Central memory CD8-positive, alpha-beta T cell (primary cell): ENCODE results near the gene ADIPOR2.
A peak's percentile ranks its signal among the peaks of the same experiment; 100 is the strongest.

Experiments used
- ATAC-seq: fragments of 150-1000 bp; cut with Tn5 transposase; replicated peaks from 2 replicates; pipeline ENCODE4 v1.10.0; 2022; ENCODE audit warnings: mild to moderate bottlenecking, moderate FRiP score, moderate number of reproducible peaks; ENCODE audit not compliant: poor library complexity, severe bottlenecking; ENCODE audit errors: extremely low read depth
- DNase-seq, 2 donors: peaks; one replicate each; pipeline ENCODE4 v3.0.0; 2021; ENCODE audit warnings: low spot score in 2 of 2
- H3K27ac Mint-ChIP-seq: one replicate; pipeline ENCODE4 v1.8.0; 2022; ENCODE audit warnings: low read depth, mild to moderate bottlenecking, moderate library complexity, mixed read lengths
- H3K27me3 Mint-ChIP-seq: one replicate; pipeline ENCODE4 v1.8.0; 2022; ENCODE audit warnings: mixed read lengths
- H3K36me3 Mint-ChIP-seq: one replicate; pipeline ENCODE4 v1.8.0; 2022; ENCODE audit warnings: mild to moderate bottlenecking, moderate library complexity, mixed read lengths; ENCODE audit not compliant: insufficient read depth
- H3K4me1 Mint-ChIP-seq: one replicate; pipeline ENCODE4 v1.8.0; 2022; ENCODE audit warnings: mixed read lengths
- H3K4me3 Mint-ChIP-seq: one replicate; pipeline ENCODE4 v1.8.0; 2022; ENCODE audit warnings: mild to moderate bottlenecking, moderate library complexity, mixed read lengths
- H3K9me3 Mint-ChIP-seq: one replicate; pipeline ENCODE4 v1.8.0; 2022; ENCODE audit warnings: mixed read lengths

The ADIPOR2 gene, protein sequence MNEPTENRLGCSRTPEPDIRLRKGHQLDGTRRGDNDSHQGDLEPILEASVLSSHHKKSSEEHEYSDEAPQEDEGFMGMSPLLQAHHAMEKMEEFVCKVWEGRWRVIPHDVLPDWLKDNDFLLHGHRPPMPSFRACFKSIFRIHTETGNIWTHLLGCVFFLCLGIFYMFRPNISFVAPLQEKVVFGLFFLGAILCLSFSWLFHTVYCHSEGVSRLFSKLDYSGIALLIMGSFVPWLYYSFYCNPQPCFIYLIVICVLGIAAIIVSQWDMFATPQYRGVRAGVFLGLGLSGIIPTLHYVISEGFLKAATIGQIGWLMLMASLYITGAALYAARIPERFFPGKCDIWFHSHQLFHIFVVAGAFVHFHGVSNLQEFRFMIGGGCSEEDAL

DNA sequence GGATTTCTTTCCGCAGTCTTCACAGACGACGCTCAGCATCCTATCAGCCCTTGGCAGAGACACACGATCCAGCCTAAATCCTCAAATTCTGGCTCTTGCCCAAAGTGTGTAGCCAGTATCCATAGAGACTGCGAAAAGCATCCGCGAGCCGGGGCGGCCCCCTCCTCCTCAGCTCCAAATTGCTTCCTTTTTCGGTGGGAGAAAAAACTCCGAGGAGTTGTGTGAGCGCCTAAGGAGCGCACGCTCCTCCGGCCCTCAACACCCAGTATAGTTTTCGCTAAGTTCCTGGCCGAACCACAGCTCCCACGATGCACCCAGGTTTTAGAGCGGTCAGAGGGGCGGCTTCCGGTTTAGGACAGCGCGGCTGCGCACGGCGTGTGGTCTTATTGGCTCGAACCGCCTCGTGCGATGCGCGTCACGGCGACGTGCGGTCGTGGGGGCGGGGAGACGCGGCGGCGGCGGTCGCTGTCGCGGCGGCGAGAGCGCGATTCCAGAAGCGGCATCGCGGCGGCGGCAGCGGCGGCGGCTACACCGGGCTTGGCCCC is at the start of gene ADIPOR2:
Gene ADIPOR2, plus strand, starts transcription at position 493 of the 545 bp plus-strand sequence. CDS start 63,274 bp downstream, outside the sequence.
- peak within 1 kb of the TSS; percentile 92 for H3K4me3 Mint-ChIP-seq
- DNase-seq, result peak; percentile 90 to 91
- ATAC-seq, result peak; percentile 99
- peak within 1 kb of the TSS; percentile 98 for H3K27ac Mint-ChIP-seq
- H3K9me3 Mint-ChIP-seq, result no peaks in the 10 kb centered on the region
- peaks cover 16% of the 10 kb centered on the region for H3K36me3 Mint-ChIP-seq
- no peaks in the 10 kb centered on the region for H3K27me3 Mint-ChIP-seq
- peaks cover 32% of the 10 kb centered on the region for H3K4me1 Mint-ChIP-seq

DNA sequence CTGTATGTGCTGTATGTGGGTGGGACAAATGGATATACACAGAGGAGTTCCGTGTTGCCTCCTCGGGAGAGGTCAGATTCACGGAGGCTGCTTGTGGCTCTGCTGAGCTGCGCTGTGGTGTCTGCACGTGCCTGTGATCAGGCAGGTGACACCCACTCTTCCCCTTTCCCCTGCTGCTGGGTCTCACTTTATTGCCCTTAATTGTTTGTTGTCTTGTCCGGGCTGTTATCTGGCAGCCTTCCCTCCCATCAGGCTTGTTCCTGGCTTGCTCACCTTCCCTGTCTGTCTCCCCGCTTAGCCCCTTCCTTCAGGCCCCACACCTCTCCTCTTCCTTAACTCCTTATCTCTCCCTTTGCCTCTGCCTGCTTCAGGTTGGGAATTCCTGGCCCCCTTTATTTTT is 48.4 kb upstream of the ADIPOR2 start:
- peaks cover 12% of the 10 kb centered on the region for H3K27me3 Mint-ChIP-seq
- H3K9me3 Mint-ChIP-seq, result no peaks in the 10 kb centered on the region
- ATAC-seq, result no peak
- DNase-seq, result no peak
- peaks cover 6% of the 10 kb centered on the region for H3K4me1 Mint-ChIP-seq
- H3K36me3 Mint-ChIP-seq, result no peaks in the 10 kb centered on the region
- H3K4me3 Mint-ChIP-seq, result no peak overlapping the region
- H3K27ac Mint-ChIP-seq, result no peak overlapping the region

DNA sequence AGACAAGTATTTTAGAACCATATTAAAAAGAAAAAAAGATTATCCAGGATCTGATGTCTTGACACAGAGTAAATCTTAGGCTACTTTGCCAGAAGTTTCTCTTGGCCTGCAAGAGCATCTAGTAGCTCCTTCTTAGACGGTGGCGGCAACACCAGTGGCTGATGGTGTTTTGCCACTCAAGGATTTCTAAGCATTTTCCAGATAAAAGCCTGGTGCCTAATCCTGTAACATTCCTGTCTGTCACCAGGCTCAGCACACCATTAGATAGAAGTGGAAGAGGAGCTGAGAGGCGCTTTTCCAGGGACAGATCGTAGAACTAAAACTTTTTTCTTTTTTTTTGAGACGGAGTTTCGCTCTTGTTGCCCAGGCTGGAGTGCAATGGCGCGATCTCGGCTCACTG is 47.8 kb upstream of the ADIPOR2 start:
- no peak for ATAC-seq

DNA sequence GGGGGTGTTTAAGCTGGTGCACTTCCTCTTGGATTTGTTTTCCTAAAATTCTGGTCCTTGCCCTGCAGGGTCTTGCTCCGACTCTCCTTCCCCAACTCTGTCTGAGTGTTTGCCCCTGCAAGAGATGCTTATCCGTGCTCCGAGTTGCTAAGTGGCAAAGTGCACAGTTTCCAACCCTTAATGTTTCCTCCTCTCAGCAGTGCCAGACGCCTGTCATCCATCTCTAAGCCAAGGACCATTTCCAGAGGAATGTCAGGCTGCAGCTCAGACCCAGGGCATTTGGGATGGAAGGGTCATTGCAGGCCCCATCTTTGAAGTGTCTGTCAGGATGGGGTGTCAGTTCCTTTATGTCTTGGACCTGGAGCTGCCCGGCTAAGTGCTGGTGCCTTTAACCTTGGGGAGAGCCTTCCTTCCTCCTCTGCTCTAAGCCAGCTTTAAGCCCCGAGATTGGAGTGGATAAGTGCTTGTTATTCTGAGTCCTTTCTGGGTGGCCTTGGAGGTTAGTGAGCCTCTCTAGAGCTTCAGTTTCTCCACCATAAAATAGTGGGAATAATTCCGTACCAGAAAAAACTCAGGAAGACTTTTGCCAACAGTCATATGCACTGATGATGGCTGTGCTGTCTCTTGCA is 46.9 kb upstream of the ADIPOR2 start:
- no peak overlapping the region for H3K4me3 Mint-ChIP-seq

More for the DNA sequence above, 47.8 kb upstream of the ADIPOR2 start:
- no peaks in the 10 kb centered on the region for H3K36me3 Mint-ChIP-seq
- no peak overlapping the region for H3K4me3 Mint-ChIP-seq
- DNase-seq, result no peak
- H3K27me3 Mint-ChIP-seq, result peaks cover 12% of the 10 kb centered on the region
- H3K27ac Mint-ChIP-seq, result no peak overlapping the region
- H3K4me1 Mint-ChIP-seq, result peaks cover 6% of the 10 kb centered on the region
- H3K9me3 Mint-ChIP-seq, result no peaks in the 10 kb centered on the region

DNA sequence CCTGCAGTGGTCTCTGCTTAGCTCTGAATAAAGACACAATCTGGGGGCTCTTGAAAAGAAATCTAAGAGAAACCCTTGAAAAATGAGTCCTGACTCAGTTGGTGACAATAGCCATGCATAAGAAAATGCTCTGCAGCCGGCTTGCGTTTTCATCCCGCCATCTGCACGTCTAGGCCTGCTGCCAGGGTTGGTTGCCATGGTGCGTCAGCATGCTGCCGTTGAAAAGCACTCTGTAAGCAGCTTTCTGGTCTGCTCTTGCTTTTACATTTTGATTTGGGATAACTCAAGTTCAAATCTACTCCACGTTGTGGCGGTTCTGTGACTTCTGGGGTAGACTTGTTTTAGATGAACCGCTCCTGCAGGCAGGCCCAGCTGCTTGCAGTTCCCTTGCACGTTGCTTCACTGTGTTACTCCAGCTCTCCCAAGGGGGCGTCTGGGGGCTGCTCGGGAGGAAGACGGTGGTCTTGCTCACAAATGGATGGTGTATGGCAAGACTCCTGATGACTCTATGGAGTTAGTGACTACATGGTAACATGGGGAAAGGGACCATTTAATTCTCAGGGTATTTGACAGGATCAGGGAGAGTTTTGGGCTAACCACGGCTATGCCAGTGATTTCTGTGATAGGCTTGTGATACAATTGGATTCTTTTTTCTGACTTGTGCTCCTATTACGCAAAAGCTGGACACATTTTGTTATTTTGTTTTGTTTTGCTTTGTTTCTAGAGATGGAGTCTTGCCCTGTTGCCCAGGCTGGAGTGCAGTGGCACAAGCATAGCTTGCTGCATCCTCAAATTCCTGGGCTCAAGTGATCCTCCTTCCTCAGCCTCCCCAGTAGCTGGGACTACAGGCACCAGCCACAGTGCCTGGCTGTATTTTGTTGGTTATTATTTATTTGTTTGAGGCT is 46.1 kb upstream of the ADIPOR2 start:
- H3K4me3 Mint-ChIP-seq, result no peak overlapping the region
- ATAC-seq (no peak), DNase-seq (no peak)
- H3K36me3 Mint-ChIP-seq, result no peaks in the 10 kb centered on the region
- H3K27me3 Mint-ChIP-seq, result peaks cover 12% of the 10 kb centered on the region
- H3K4me1 Mint-ChIP-seq, result peaks cover 6% of the 10 kb centered on the region
- H3K27ac Mint-ChIP-seq, result no peak overlapping the region
- H3K9me3 Mint-ChIP-seq, result no peaks in the 10 kb centered on the region

More for the DNA sequence above, 46.9 kb upstream of the ADIPOR2 start:
- no peak overlapping the region for H3K27ac Mint-ChIP-seq
- no peaks in the 10 kb centered on the region for H3K36me3 Mint-ChIP-seq
- no peaks in the 10 kb centered on the region for H3K9me3 Mint-ChIP-seq
- ATAC-seq (no peak), DNase-seq (no peak)
- peaks cover 12% of the 10 kb centered on the region for H3K27me3 Mint-ChIP-seq
- peaks cover 6% of the 10 kb centered on the region for H3K4me1 Mint-ChIP-seq

DNA sequence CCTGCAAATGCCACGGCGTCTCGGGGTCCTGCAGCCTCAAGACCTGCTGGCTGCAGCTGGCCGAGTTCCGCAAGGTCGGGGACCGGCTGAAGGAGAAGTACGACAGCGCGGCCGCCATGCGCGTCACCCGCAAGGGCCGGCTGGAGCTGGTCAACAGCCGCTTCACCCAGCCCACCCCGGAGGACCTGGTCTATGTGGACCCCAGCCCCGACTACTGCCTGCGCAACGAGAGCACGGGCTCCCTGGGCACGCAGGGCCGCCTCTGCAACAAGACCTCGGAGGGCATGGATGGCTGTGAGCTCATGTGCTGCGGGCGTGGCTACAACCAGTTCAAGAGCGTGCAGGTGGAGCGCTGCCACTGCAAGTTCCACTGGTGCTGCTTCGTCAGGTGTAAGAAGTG is 45.1 kb upstream of the ADIPOR2 start:
- Mint-ChIP-seq H3K4me3 (no peak overlapping the region), H3K27ac (no peak overlapping the region), H3K9me3 (no peaks in the 10 kb centered on the region), H3K4me1 (peaks cover 6% of the 10 kb centered on the region), H3K36me3 (no peaks in the 10 kb centered on the region), H3K27me3 (peaks cover 12% of the 10 kb centered on the region)
- DNase-seq (no peak), ATAC-seq (no peak)

DNA sequence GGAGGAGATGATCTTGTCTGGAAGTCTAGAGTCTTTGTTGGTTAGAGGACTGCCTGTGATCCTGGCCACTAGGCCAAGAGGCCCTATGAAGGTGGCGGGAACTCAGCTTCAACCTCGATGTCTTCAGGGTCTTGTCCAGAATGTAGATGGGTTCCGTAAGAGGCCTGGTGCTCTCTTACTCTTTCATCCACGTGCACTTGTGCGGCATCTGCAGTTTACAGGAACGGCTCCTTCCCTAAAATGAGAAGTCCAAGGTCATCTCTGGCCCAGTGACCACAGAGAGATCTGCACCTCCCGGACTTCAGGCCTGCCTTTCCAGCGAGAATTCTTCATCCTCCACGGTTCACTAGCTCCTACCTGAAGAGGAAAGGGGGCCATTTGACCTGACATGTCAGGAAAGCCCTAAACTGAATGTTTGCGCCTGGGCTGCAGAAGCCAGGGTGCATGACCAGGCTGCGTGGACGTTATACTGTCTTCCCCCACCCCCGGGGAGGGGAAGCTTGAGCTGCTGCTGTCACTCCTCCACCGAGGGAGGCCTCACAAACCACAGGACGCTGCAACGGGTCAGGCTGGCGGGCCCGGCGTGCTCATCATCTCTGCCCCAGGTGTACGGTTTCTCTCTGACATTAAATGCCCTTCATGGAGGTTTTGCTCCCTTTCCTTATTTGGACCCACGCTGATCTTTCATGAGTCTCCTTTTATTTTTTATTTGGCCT is 44.1 kb upstream of the ADIPOR2 start:
- Mint-ChIP-seq H3K27ac (no peak overlapping the region), H3K27me3 (peaks cover 12% of the 10 kb centered on the region), H3K4me1 (peaks cover 6% of the 10 kb centered on the region), H3K4me3 (no peak overlapping the region), H3K36me3 (no peaks in the 10 kb centered on the region), H3K9me3 (no peaks in the 10 kb centered on the region)
- DNase-seq (no peak), ATAC-seq (no peak)

DNA sequence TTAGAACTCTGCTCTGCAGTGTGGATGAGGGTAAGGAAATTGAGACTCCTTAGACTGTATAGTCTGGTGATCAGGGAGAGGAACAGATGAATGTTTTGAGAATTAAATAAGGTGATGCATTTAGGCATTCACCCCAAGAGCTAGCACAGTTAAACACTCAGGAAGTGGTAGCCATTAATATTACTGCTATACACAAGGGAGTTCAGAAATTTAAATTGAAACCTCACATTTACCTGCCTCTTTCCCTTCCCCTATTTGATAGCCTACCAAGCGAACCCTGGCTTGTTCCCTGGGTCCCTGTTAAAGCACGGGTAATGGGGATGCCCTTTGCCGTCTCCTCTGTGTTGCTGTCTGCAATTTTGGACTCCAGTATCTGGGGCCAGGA is 43.6 kb upstream of the ADIPOR2 start:
- Mint-ChIP-seq H3K27ac (no peak overlapping the region), H3K4me3 (no peak overlapping the region), H3K9me3 (no peaks in the 10 kb centered on the region), H3K36me3 (no peaks in the 10 kb centered on the region), H3K27me3 (peaks cover 9% of the 10 kb centered on the region), H3K4me1 (peaks cover 6% of the 10 kb centered on the region)
- DNase-seq, result no peak
- ATAC-seq, result no peak

DNA sequence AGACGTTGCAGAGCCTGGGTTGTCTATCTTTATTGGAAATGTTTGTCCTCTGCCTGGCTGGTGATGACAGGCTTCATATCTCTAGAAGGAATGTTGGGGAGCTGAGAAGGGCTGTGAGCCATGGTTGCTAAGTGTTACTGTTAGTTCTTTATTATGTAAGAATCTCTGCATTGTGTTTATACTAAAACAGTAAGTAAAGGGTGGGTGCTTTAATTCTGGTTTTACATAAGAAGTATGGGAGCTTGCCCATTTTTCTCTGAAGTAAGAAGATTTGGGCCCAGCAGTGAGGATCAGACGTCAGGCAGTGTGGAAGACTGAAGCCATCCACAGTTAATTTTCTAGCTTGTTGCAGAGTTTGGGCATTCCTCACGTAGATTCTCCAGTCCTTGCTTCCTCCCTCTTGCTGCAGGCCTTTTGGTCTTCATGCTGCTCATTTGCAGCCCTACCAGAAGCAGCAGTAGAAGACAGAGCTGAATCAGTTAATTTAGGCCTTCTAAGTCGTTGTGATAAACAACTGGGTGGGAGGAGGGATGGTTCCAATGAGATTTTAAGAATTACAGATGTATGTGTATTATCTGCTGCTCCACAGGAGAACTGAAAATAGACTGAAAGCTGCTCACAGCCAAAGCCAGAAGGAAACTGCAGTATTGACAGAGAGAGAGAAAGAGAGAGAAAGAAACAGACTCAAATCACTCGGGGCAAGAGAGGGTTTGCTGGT is 40.5 kb upstream of the ADIPOR2 start:
- peaks cover 3% of the 10 kb centered on the region for H3K4me1 Mint-ChIP-seq
- no peaks in the 10 kb centered on the region for H3K27me3 Mint-ChIP-seq
- DNase-seq (no peak), ATAC-seq (no peak)
- H3K4me3 Mint-ChIP-seq, result no peak overlapping the region
- H3K36me3 Mint-ChIP-seq, result peaks cover 2% of the 10 kb centered on the region
- H3K9me3 Mint-ChIP-seq, result no peaks in the 10 kb centered on the region
- H3K27ac Mint-ChIP-seq, result no peak overlapping the region

DNA sequence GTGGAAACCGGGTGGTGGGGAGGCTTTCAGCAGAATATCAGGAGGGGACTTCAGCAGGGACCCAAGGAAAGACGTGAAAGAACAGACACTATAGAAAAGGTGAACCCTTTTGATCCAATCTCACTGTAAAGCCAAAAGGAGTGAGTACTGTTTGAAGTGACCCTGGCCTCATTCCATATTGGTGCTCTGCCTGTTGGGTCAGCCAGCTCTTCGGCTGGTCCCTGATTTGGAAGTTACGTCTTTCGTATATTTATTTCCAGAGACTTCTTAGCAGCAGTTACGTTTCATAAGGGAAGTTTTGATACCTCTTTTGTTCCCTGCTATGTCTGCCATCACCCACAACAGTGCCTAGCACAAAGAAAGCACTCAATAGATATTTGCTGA is 39.9 kb upstream of the ADIPOR2 start:
- no peaks in the 10 kb centered on the region for H3K9me3 Mint-ChIP-seq
- H3K36me3 Mint-ChIP-seq, result peaks cover 2% of the 10 kb centered on the region
- DNase-seq, result no peak
- H3K27me3 Mint-ChIP-seq, result no peaks in the 10 kb centered on the region
- H3K27ac Mint-ChIP-seq, result no peak overlapping the region
- H3K4me1 Mint-ChIP-seq, result no peaks in the 10 kb centered on the region
- H3K4me3 Mint-ChIP-seq, result no peak overlapping the region
- ATAC-seq, result no peak

DNA sequence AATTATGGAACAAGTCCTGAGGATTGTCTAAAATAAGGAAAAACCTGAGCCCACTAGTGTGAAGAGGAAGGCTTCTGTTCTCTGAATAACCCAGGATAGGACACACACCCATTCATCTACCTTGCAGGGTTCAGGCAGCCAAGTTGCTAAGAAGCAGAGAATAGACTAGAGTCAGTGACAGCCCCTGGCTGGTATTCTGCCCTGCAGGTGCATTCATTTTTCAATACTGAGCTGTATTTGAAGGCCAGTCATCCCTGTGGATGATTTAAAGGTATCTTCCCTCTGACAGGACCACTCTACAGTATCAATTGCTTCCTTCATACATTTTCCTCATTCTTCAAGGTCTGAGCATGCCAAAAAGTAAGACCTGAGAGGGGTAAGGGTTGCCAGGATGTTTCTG is 38.9 kb upstream of the ADIPOR2 start:
- DNase-seq, result no peak
- H3K27ac Mint-ChIP-seq, result no peak overlapping the region
- peaks cover 2% of the 10 kb centered on the region for H3K36me3 Mint-ChIP-seq
- H3K9me3 Mint-ChIP-seq, result no peaks in the 10 kb centered on the region
- no peaks in the 10 kb centered on the region for H3K27me3 Mint-ChIP-seq
- no peak overlapping the region for H3K4me3 Mint-ChIP-seq
- H3K4me1 Mint-ChIP-seq, result no peaks in the 10 kb centered on the region
- no peak for ATAC-seq
